ENCODE measurements around the gene TBCEL. TPM values are rescaled to one million over a fixed set of nuclear protein-coding genes. Genes with fewer than 3 reads are reported as not detected.
A peak's percentile ranks its signal among the peaks of the same experiment; 100 is the strongest.

TBCEL gene
- total RNA-seq, 6 donors from 2014 or later, result 30.4 to 52.7 (median 31.9) TPM

DNA sequence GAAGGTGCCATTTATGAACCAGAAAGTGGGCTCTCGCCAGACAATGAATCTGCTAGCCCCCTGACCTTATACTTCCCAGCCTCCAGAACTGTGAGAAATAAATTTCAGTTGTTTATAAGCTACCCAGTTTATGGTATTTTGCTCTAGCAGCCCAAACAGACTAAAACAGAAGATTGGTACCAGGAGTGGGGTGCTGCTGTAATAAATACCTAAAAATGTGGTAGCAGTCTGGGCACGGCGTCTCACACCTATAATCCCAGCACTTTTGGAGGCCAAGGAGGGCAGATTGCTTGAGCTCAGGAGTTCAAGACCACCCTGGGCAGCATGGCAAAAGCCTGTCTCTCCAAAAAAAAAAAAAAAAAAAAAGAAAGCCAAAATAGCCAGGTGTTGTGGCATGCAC is 98.4 kb downstream of the TBCEL start:
- no peak overlapping the region for H3K4me3 ChIP-seq
- 90 to 96% methylated on average over 3 of the region's 3 CpGs for WGBS, 2 donors

DNA sequence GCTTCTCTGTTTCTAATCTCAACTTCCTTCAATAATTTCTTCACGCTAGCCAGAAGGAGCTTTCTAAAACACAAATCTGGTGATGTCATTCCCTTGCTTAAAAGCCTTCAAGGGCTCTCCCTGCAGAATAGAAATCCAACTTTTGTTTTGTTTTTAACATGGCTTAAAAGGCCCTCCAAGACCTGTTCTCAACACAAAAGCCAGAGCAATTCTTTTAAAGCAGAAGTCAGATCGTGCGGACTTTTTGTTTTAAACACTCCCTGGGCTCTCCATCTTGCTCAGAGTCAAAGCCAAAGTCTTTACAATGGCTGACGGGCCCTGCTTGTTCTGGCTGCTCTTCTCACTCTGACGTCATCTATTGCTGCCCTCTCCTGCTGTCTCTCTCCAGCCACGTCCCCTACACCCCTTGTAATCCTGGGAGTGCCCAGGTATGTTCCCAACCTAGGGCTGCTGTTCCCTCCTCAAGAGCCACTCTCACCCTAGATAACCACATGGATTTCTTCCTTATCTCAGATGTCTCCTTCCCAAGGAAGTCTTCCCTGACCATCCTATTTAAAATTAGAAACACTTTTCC is 99.7 kb downstream of the TBCEL start:
- H3K36me3 ChIP-seq, result no peaks in the 10 kb centered on the region
- 54 to 61% methylated on average over 6 of the region's 6 CpGs for WGBS, 2 donors

More for the DNA sequence above, 98.4 kb downstream of the TBCEL start:
- H3K4me1 ChIP-seq, result no peaks in the 10 kb centered on the region
- H3K27ac ChIP-seq, result no peak overlapping the region
- DNase-seq (no peak), ATAC-seq (ENCODE audit: low FRiP score in 2 of 2) (no peak)
- no peaks in the 10 kb centered on the region for H3K27me3 ChIP-seq
- TF ChIP-seq EP300 (IDR thresholded peaks at IDR 0.05) (no peak), POLR2AphosphoS5 (IDR thresholded peaks at IDR 0.05) (no peak), POLR2A (IDR thresholded peaks at IDR 0.05) (no peak)
- TF ChIP-seq, protein P1, sequence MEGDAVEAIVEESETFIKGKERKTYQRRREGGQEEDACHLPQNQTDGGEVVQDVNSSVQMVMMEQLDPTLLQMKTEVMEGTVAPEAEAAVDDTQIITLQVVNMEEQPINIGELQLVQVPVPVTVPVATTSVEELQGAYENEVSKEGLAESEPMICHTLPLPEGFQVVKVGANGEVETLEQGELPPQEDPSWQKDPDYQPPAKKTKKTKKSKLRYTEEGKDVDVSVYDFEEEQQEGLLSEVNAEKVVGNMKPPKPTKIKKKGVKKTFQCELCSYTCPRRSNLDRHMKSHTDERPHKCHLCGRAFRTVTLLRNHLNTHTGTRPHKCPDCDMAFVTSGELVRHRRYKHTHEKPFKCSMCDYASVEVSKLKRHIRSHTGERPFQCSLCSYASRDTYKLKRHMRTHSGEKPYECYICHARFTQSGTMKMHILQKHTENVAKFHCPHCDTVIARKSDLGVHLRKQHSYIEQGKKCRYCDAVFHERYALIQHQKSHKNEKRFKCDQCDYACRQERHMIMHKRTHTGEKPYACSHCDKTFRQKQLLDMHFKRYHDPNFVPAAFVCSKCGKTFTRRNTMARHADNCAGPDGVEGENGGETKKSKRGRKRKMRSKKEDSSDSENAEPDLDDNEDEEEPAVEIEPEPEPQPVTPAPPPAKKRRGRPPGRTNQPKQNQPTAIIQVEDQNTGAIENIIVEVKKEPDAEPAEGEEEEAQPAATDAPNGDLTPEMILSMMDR (IDR thresholded peaks at IDR 0.05), result no peak
- H3K36me3 ChIP-seq, result no peaks in the 10 kb centered on the region
- H3K9me3 ChIP-seq, result peaks cover 5 to 10% (median 6%) of the 10 kb centered on the region in 4 donors

DNA sequence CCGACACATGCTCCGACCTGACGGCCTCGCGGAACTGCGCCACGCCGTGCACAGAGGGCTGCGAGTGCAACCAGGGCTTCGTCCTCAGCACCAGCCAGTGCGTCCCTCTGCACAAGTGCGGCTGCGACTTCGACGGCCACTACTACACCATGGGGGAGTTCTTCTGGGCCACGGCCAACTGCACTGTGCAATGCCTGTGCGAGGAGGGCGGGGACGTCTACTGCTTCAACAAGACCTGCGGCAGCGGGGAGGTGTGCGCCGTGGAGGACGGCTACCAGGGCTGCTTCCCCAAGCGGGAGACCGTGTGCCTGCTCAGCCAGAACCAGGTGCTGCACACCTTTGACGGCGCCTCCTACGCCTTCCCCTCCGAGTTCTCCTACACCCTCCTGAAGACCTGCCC is 103.9 kb downstream of the TBCEL start:
- H3K27me3 ChIP-seq, result no peaks in the 10 kb centered on the region
- TF ChIP-seq, protein P1 (IDR thresholded peaks at IDR 0.05), result no peak
- no peak for TF ChIP-seq POLR2A (IDR thresholded peaks at IDR 0.05)
- TF ChIP-seq POLR2AphosphoS5 (IDR thresholded peaks at IDR 0.05), result no peak
- no peak for TF ChIP-seq EP300 (IDR thresholded peaks at IDR 0.05)
- WGBS, 2 donors, result 97% methylated on average over 30 of the region's 30 CpGs
- DNase-seq, result peak in 1 of 2 donors; percentile 78
- H3K36me3 ChIP-seq, result no peaks in the 10 kb centered on the region
- H3K9me3 ChIP-seq, result no peaks in the 10 kb centered on the region
- no peak overlapping the region for H3K27ac ChIP-seq
- H3K4me3 ChIP-seq, result no peak overlapping the region
- no peak for ATAC-seq (ENCODE audit: low FRiP score in 2 of 2)
- no peaks in the 10 kb centered on the region for H3K4me1 ChIP-seq

More for the DNA sequence above, 99.7 kb downstream of the TBCEL start:
- no peaks in the 10 kb centered on the region for H3K4me1 ChIP-seq
- H3K9me3 ChIP-seq, result peaks cover 5 to 10% (median 6%) of the 10 kb centered on the region in 4 donors
- ATAC-seq (ENCODE audit: low FRiP score in 2 of 2), result no peak
- DNase-seq, result no peak
- no peak overlapping the region for H3K27ac ChIP-seq
- no peak for TF ChIP-seq POLR2A (IDR thresholded peaks at IDR 0.05)
- no peak for TF ChIP-seq EP300 (IDR thresholded peaks at IDR 0.05)
- no peak for TF ChIP-seq POLR2AphosphoS5 (IDR thresholded peaks at IDR 0.05)
- TF ChIP-seq, protein P1 (IDR thresholded peaks at IDR 0.05), result no peak
- H3K4me3 ChIP-seq, result no peak overlapping the region
- no peaks in the 10 kb centered on the region for H3K27me3 ChIP-seq

DNA sequence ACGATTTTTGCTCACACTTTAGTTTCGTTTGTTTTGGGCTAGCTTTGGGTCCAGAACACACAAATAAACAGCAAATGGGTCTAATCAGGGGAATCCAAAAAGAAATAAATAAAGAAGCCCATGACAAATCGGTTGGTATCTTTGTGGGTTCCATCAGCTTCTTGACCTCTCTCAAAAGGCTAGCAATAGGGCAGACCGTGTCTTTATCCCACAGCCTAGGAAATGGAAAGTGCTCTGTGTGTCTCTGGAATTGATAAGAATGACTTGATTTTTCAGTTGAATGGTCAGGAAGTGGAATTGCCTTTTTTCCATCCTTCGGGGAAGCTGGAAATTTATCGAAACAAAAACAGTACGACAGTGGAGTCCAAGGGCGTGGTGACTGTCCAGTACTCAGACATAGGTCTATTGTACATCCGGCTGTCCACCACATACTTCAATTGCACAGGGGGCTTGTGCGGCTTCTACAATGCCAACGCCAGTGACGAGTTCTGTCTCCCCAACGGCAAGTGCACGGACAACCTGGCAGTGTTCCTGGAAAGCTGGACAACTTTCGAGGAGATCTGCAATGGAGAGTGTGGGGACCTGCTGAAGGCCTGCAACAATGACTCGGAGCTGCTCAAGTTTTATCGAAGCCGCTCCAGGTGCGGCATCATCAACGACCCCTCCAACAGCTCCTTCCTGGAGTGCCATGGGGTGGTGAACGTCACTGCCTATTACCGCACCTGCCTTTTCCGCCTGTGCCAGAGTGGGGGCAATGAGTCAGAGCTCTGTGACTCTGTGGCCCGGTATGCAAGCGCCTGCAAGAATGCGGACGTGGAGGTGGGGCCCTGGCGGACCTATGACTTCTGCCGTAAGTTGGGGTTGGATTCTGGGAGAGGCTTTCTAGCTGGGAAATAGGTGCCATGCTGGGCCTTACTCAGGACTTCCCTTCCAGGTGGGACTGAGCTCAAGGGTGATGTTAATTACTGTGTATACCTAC is 105.7 kb downstream of the TBCEL start:
- DNase-seq (peak in 1 of 2 donors; percentile 30), ATAC-seq (ENCODE audit: low FRiP score in 2 of 2) (no peak)
- 93% methylated on average over 28 to 29 of the region's 29 CpGs for WGBS, 2 donors
- H3K36me3 ChIP-seq, result no peaks in the 10 kb centered on the region
- no peak for TF ChIP-seq POLR2A (IDR thresholded peaks at IDR 0.05)
- no peak for TF ChIP-seq POLR2AphosphoS5 (IDR thresholded peaks at IDR 0.05)
- TF ChIP-seq EP300 (IDR thresholded peaks at IDR 0.05), result no peak
- TF ChIP-seq, protein P1 (IDR thresholded peaks at IDR 0.05), result no peak
- no peak overlapping the region for H3K27ac ChIP-seq
- no peaks in the 10 kb centered on the region for H3K4me1 ChIP-seq
- no peaks in the 10 kb centered on the region for H3K9me3 ChIP-seq
- H3K27me3 ChIP-seq, result no peaks in the 10 kb centered on the region
- no peak overlapping the region for H3K4me3 ChIP-seq

All from upper lobe of left lung (tissue), 6 donors.